ENCODE results near the gene NEDD4L.

GRCh38 chr18:58095655-58096054, 51.6 kb downstream of the NEDD4L start:
- TF ChIP-seq, protein P1, sequence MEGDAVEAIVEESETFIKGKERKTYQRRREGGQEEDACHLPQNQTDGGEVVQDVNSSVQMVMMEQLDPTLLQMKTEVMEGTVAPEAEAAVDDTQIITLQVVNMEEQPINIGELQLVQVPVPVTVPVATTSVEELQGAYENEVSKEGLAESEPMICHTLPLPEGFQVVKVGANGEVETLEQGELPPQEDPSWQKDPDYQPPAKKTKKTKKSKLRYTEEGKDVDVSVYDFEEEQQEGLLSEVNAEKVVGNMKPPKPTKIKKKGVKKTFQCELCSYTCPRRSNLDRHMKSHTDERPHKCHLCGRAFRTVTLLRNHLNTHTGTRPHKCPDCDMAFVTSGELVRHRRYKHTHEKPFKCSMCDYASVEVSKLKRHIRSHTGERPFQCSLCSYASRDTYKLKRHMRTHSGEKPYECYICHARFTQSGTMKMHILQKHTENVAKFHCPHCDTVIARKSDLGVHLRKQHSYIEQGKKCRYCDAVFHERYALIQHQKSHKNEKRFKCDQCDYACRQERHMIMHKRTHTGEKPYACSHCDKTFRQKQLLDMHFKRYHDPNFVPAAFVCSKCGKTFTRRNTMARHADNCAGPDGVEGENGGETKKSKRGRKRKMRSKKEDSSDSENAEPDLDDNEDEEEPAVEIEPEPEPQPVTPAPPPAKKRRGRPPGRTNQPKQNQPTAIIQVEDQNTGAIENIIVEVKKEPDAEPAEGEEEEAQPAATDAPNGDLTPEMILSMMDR (IDR thresholded peaks at IDR 0.05): no peak
- no peak for TF ChIP-seq POLR2A (IDR thresholded peaks at IDR 0.05)

Data from adrenal gland (tissue), 5 donors.